ENCODE results near the gene PARD6G.

Gene PARD6G

GRCh38 chr18:80205294-80205693 lies 42.0 kb downstream of the PARD6G start:
- DNase-seq: no peak

- no peak for DNase-seq
Observed at GRCh38 chr18:80204142-80204541, 43.2 kb downstream of the PARD6G start.

DNA sequence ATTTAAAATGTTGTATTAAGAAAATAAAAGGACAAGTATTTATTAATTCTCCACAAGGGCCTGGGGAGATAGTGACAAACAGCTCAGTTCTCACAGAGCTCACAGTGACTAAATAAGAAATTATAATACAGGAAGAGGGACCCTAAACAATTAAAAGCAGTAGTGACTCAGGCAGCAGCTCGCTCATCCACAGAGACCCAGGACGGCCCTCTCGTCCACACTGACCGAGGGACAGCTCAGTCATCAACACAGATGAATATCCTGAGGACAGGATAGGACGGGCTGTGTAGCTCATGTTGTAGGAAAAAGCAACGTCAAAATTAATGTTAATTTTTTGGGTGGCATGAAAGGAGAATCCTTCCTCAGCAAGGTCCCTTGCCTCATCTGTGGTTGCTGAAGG lies 44.1 kb downstream of the PARD6G start:
- DNase-seq: no peak

DNA sequence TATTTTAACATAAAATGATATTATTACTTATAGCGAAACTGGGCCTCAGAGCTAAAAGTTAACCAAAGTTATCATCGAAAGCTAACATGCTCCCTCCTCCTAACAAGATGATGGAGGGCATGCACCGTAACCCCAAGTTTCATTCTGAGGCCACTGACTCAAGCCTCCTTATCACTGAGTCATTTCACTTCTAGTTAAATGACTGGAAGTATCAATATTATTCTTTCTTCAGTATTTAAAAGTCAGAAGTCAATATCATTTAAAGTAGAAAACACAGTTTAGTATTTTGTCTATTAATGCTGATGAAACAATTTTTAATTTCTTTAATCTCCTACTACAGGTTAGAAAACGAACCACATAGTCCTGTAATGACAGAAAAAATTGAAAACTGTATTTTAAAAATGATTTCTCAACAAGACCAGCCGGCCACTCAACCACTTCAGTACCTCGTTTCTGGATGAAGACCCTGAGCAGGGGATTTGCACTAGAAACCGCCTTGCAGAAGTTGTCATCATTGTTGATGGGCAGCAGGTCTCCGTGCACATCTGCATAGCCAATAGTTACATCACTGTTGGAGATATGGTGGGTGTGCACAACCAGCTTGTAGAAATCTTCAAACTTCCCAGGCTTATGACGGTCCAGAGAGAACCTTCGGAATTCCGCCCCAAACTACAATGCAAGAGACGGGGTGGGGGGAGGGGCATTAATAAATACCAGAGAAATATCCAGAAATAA lies 44.9 kb downstream of the PARD6G start:
- DNase-seq: no peak

GRCh38 chr18:80201739-80202138 lies 45.6 kb downstream of the PARD6G start:
- DNase-seq: no peak

GRCh38 chr18:80200932-80201672 lies 46.2 kb downstream of the PARD6G start:
- DNase-seq: no peak

GRCh38 chr18:80200171-80200931 lies 47.0 kb downstream of the PARD6G start:
- no peak for DNase-seq

DNA sequence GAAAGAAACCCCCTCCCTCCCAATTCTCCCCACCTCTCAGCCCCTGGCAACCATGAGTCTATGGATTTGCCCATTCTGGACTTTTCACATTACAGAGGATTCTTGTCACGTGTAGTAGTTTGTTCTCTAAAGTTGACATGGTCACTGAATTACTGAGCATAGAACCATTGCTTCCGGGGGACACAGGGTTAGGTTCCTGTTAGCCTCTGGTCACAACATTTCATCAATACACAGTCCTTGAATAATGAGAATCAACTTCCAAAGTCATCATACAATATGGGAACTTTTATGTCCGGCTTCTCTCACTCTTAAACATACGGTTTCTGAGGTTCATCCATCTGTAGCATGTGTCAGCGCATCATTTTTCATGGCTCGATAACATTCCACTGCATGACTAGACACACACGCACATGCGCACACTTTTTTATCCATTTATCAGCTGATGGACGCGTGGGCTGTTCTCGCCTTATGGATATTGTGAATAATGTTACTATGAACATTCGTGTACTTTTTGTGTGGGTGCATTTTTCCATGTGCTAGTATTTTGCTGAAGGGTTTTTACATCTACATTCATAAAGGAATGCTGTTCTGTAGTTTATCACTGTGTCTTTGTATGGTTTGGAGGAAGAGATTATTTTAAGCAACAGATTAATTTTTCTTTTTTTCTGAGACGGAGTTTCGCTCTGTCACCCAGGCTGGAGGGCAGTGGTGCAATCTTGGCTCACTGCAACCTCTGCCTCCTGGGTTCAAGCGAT lies 48.1 kb downstream of the PARD6G start:
- no peak for DNase-seq

DNA sequence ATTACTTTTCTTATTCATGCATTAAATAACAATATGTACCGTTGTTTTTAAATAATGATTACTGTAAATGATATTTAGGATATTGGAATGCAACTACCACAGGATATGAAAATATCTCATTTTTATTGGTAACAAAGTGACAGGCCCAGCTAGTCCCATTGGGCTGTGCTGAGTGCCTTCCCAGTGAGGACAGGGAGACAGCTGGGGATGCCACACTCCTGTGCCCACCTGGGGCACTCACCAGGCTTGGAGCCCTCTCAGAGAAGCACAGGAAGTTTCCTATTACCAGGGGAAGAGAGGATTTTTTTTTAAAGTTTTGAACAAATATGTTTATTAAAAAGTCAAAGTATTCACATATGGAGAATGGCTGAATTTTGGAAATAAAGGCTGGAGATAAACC lies 48.9 kb downstream of the PARD6G start:
- DNase-seq: no peak

DNA sequence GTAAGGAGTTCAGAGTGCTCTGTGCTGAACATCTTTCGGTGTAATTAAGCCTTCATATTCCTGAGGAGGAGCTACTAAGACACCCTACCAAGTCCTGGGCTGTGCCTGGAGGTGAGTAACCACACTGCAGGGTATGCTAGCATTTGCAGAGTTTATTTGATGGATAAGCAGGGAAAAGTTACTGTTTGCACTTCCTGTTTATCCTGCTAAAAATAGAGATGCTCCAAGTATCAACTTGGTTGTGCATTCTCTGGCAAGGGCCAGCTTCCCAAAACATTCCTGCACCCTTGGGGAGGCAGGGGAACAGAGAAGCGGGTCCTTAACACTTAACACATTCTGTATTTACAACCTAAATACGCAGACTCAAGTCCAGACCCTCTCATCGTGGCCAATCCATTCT lies 49.8 kb downstream of the PARD6G start:
- no peak for DNase-seq

DNA sequence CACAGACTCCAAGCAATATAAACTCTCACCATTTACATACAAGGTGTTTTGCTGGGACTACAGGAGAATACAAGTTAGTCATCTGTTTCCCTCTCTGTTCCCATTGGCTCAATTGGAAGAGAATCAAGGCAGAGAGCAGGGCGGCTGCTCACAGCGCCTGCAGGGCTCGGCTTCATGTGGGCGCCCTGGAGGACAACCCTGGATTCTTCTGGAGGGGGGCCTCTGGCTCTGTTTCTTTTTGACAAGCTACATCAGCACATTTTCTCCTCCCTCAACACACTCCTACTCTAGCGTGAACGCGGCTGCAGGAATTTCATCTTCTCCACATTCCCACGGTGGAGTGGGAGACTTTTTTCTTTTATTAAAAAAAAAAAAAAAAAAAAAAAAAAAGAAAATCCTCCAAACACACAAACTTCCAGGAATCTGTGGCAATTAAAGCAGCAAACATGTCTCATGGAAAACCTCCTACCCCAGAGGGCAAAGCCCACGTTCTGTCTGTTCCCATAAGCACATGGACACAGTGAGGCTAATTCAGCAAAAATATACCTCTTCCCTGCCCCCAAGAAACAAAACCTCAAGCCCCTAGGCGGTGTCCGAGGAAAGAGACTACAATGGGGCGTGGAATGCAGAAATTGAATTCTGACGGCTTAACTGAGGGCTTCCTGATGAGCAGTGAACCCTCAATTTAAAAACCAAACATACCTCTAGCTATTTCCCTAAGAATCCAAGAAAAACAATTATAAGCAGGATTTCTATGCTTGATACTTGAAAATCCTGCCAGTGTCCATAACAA lies 50.6 kb downstream of the PARD6G start:
- DNase-seq: no peak

DNA sequence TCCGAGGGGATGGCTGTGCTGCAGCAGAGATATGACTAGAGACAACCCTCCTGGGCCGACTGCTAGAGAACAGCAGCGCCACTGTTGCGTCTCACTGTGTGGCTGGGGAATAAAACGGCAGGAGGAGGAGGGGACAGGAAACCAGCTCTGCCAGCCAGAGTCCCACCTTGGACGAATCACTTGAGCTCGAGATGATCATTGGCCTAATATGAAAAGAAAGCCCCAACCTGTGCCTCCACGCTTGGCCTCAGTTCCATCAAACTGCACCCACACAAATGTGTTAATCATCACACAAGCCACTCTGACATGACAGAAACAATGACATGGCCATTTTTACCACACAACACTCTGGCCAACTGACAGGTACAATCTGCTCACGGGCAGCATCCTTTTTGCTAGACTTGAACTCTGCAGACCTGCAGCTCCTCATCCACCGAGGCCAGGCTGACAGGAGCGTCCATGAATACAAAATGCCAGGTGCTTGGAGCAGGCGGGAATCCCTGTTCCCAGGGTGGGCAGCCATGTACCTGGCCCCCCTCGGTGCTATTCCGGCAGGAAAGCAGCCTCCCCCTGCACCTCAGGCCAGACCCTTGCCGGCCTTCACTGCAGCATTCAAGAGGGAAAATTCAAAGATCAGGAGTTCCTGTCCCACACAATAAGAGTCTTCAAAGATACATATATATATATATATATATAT lies 52.3 kb downstream of the PARD6G start:
- no peak for DNase-seq

GRCh38 chr18:80193701-80194100 lies 53.6 kb downstream of the PARD6G start:
- no peak for DNase-seq

DNA sequence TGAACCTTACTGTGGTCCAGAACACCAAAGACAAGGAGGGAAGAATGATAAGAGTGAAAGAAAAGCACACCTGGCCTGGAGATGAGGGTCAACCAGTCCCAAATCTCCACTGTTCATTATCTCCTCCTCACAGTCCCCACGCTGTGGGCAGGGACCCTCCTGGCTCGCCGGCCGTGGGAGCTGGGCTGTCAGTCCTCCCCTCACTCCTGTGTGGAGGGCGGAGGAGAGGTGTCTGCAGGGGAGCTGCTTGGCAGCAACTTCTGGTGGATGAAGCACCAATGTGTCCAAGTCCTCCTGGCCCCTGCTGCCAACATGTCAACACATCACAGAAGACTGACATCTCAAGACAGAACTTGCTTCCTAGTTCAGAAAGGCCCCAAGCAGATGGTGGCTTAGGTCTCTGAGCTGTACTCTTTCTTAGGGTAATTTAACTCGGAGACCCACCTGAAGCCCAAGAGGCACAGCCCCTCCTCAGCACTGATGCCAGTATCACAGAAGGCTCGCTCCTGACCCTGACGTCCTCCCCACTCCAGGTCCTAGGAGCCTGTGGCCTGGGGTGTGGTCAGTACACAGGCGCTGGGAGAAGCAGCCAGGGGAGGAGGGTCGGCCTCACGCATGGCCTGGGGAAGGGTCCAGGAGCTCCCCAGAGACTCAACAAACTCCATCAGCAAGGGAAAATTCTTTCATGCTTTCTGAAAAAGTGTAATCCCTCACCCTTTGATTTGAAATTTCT lies 54.5 kb downstream of the PARD6G start:
- no peak for DNase-seq

DNA sequence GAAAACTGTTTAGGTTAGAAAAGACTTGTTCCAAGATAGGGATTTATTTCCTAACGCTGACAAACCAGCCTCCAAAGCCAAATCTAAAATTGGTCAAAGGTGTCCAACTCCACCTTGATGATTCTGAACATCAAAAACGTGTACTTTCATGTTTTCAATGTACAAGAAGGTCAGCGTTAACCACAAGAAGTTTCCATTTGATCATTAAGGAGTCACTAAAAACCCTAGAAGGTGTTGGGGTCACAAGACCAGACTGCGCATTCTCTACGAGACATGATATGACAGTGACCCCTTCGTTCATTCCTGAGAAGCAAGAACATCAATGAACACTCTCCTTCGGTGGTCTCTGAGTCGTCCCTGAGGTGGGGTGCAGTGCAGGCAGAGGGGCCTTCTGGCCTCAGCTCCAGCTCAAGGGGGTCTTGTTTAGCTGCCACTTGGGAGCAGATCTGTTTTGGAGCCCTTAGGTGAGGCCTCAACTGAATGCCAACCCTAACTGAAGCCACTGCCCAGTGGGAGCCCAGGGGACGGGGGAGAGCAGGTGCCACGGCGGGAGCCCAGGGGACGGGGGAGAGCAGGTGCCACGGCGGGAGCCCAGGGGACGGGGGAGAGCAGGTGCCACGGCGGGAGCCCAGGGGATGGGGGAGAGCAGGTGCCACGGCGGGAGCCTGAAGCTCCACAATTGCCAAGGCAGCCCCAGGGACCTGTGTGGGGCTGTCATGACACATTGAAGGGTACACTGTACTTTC lies 55.2 kb downstream of the PARD6G start:
- DNase-seq: no peak

DNA sequence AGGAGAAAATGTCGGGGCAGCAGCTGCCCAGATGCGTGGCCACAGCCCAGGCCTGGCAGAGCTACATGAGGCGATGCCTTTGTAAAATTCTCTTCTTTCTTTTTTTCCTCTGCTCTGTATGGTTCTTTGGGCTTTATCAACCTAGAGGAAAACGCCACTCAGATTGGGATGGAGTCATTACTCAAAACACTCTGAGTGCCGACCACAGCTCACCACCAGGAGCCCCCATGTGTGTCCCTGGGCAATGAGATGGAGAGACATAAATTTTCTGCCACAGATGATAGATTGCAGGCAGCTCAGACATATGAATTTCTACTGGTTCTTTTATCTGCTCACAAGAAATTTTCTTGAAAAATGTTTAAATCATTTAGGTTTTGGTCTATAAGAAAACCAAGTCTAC lies 56.0 kb downstream of the PARD6G start:
- DNase-seq: no peak

DNA sequence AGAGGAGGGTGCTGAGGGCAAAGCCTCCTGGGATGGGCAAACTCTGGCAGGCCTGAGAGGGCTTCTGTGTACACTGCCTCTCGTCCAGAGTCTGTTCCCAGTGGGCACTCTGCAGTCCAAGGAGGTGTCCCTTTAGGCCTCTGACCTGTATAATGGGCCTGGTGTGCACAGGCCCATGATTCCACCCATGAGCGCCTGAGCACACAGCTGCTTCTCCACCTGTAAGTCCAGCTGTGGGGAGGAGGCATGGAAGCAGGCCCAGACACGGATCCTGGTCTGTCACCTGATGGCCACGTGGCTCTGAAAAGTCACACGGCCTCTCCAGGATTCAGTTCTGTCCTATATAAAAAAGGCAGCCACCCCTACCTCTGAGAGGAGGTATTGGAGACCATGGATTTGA lies 57.0 kb downstream of the PARD6G start:
- no peak for DNase-seq

DNA sequence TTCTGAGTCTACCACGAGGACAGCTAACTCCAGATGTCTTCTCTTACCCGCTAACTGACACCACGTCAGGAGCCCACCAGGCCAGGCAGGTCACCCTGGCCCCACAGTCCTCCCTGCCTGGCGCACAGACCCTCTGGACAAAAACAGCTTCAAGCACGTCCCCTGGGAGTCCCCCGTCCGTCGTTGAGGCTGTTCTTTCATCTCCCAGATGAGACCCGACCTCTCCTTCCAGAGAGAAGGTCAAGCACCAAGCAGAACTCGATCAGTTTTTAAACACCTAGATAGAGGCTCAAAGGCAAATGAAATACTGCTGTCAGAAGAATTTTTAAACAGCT lies 57.8 kb downstream of the PARD6G start:
- no peak for DNase-seq

DNA sequence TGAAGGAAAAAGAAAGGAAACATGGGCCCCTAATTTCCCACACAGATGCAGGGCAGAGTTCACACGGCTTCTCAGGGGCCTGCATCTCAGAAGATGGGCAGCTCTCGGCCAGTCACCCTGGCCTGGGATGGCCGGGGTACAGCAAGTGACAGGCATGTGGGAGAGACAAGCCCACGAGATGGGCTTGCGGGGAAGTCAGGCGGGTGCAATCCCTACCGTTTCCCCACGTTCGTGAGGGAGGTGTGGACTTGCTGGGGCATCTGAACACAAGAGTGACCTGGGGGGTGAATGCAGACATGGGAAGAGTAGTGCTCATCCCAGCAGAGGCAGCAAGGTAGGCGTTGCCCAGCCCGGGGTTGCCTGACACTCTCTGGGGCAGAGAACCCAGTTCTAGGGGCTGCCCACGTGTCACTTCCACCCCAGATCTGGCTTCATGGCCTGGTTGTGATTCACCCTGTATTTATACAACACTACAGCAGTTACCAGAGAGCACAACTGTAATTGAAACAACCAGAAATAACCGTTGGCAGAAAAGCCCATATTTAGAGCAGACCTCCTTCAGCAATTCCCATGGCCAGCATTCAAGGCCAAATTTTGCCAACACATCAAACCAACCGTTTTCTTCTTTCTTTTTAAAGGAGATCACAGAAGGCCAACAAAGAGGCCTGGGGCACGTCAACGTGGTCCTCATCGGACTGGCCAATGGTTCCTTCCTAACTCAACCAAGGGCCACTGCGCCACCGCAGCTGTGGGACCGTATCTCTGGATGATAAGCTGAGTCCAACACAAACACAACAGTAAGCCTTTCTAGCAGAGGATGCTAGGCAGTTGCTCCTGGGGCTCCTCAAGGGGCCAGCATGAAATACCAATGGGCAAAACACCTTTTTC lies 58.4 kb downstream of the PARD6G start:
- DNase-seq: no peak
